Measurements from ENCODE around the gene RNPS1. TPM values are rescaled to one million over a fixed set of nuclear protein-coding genes. Genes with fewer than 3 reads are reported as not detected.

RNPS1 gene
- total and polyA plus RNA-seq, 9 of the 15 experiments (the other 6 are each of a cell fraction or from before 2014, with no cell fraction given), result 44.9 to 338 (median 202) TPM

DNA sequence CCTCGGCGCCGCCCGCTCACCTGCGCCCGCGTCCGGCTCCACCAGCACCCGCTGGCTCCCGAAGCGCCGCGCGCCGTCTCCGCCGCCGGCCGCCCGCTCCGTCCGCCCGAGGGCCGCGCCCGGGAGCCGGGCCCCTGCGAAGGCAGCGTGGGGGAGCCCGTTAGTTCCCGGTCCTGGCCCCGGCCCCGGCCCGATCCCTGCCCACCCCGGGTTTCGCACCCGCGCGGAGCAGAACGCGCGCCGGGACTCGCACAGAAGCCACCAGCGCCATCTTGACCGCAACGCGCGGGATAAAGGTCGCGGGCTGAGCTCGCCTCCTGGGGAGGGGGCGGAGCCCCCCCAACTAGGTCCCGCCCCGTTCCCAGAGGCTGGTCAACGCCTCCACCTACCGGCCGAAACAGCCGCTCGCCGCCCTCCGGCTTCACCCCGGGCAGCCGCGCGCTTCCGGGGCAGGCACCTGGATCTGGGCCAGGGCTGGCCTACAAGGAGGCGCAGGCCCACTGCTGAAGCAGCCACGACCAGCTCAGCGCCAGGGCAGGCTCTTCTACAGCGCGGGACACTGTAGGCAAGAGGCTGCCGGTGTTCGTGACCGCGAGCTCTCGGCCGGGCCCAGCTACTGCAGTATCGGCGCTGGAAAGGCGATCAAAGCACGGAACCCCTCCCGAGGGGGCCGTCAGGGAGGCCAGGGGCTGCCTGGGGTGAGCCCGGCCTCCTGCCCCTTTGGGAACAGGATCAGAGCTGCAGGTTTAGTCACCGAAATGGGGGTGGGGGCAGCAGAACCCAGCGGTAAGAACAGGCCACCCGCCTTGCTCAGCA is 16.4 kb downstream of the RNPS1 start, which contains the start of gene ECI1 (continued):
- TF ChIP-seq RREB1 (CRISPR knock-in tag; IDR thresholded peaks at IDR 0.05) (no peak), KAT8 (IDR thresholded peaks at IDR 0.05; ENCODE audit: low read depth) (no peak), NFATC3 (IDR thresholded peaks at IDR 0.05) (no peak), RUNX1 (IDR thresholded peaks at IDR 0.05; ENCODE audit: low read depth) (peak; percentile 86; the same call in 1 of the 2 replicates), CHD4 (IDR thresholded peaks at IDR 0.05; ENCODE audit: insufficient read depth, insufficient replicate concordance, low read depth, low read length, poor library complexity, severe bottlenecking) (peak; percentile 29), HMG20B (CRISPR knock-in tag; IDR thresholded peaks at IDR 0.05) (no peak), ZNF133 (CRISPR knock-in tag; IDR thresholded peaks at IDR 0.05) (no peak), CAMTA2 (CRISPR knock-in tag; conservative IDR thresholded peaks at IDR 0.05) (no peak), NR2F6 (CRISPR knock-in tag; IDR thresholded peaks at IDR 0.05) (no peak), RFX1 (IDR thresholded peaks at IDR 0.05) (no peak), ZNF740 (CRISPR knock-in tag; IDR thresholded peaks at IDR 0.05) (peak; percentile 39; the same call in 1 of the 2 replicates), ZNF740 (tag; IDR thresholded peaks at IDR 0.05) (peak in 1 of 2 experiments; percentile 80; a peak in 2 of 4 replicates), ZNF347 (CRISPR knock-in tag; IDR thresholded peaks at IDR 0.05; ENCODE audit: low read depth) (no peak), ZNF174 (CRISPR knock-in tag; IDR thresholded peaks at IDR 0.05) (no peak)
- TF ChIP-seq, protein P1, sequence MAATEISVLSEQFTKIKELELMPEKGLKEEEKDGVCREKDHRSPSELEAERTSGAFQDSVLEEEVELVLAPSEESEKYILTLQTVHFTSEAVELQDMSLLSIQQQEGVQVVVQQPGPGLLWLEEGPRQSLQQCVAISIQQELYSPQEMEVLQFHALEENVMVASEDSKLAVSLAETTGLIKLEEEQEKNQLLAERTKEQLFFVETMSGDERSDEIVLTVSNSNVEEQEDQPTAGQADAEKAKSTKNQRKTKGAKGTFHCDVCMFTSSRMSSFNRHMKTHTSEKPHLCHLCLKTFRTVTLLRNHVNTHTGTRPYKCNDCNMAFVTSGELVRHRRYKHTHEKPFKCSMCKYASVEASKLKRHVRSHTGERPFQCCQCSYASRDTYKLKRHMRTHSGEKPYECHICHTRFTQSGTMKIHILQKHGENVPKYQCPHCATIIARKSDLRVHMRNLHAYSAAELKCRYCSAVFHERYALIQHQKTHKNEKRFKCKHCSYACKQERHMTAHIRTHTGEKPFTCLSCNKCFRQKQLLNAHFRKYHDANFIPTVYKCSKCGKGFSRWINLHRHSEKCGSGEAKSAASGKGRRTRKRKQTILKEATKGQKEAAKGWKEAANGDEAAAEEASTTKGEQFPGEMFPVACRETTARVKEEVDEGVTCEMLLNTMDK (IDR thresholded peaks at IDR 0.05; ENCODE audit: borderline replicate concordance, insufficient read depth, low read depth, low read length, poor library complexity, severe bottlenecking), result peak; percentile 50
- TF ChIP-seq, protein P2, sequence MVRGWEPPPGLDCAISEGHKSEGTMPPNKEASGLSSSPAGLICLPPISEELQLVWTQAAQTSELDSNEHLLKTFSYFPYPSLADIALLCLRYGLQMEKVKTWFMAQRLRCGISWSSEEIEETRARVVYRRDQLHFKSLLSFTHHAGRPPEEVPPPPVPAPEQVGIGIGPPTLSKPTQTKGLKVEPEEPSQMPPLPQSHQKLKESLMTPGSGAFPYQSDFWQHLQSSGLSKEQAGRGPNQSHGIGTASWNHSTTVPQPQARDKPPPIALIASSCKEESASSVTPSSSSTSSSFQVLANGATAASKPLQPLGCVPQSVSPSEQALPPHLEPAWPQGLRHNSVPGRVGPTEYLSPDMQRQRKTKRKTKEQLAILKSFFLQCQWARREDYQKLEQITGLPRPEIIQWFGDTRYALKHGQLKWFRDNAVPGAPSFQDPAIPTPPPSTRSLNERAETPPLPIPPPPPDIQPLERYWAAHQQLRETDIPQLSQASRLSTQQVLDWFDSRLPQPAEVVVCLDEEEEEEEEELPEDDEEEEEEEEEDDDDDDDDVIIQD (CRISPR knock-in tag; IDR thresholded peaks at IDR 0.05), result no peak
- TF ChIP-seq, protein P3, sequence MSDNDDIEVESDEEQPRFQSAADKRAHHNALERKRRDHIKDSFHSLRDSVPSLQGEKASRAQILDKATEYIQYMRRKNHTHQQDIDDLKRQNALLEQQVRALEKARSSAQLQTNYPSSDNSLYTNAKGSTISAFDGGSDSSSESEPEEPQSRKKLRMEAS (CRISPR knock-in tag; IDR thresholded peaks at IDR 0.05), result peak; percentile 73

Measured in K562 (cell line).